NCI-H146 treated with DMSO at 0.1 percent for 48 hours (cell line): ENCODE results near the gene EML2.

Experiments
- DNase-seq: peaks from one replicate; lab custom pipeline; 2025; ENCODE audit not compliant: unreplicated experiment; lab: John Stamatoyannopoulos, UW

EML2 gene

DNA sequence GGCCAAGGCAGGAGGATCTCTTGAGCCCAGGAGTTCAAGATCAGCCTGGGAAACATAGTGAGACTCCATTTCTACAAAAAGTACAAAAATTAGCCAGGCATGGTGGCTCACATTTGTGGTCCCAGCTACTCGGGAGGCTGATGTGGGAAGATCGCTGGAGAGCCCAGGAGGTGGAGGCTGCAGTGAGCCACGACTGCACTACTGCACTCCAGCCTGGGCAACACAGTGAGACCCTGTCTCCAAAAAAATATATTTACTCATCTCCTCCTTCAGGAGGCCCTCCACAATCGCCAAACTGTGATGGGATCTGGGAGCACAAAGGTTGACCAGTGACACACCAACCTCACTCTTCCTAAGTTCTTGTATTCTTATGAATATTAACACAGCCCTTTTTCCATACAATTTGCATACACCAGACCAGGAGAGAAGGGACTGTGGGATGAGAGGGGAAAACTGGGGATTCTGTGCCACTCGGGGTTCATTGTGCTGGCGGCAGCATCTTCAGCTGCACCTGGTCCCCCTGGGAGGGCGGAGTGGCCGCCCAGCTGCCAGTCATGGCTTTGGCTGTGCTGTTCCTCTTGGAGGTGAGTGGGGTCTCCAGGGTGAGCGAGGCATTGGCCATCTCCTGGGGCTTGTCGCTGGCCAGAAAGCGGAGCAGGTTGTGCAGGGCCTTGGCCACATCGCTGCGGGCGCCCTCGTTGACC lies 48.7 kb downstream of the EML2 start:
- DNase-seq = no peak

GRCh38 chr19:45589768-45590167 lies 49.4 kb downstream of the EML2 start:
- DNase-seq = no peak

DNA sequence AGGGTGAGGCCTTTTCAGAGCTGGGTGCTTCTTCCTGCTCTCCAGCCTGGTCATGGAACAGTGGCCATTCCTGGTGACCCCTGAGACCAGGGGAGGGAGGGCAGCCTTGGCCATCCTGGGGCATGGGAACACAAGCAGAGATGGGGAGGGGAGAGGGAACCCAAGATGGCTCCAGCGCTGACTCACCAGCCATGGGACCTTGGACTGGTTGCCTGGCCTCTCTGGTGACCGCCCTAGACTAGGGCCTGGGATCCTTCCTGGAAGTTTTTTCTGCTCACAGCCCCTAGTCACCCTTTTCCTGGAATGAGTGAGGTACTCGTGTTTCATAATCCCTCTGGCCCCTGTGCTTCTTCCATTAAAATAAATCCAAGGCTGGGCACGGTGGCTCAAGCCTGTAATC lies 51.3 kb downstream of the EML2 start:
- DNase-seq = no peak

DNA sequence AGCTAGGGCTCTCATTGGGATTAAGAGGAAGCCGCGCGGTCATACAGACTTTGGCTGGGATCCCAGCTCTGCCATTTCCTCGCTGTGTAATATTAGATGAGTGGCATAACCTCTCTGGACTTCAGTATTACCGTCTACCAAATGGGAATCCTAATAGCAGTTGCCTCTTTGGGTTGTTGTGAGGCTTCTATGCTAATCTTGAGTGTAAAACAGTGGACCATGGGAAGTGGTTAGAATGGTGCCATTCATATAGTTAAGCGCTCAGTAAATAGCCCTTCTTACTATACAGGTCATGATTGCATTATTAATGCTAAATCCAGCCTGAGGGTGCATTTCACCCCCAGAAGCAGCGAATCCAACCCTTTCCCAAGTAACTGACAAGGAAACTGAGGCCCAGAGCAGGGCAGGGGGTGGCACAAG lies 54.0 kb downstream of the EML2 start:
- DNase-seq = no peak

- DNase-seq = peak; percentile 99
Observed at GRCh38 chr19:45584332-45585157, 54.7 kb downstream of the EML2 start, which contains the start of gene OPA3. Gene OPA3, minus strand, starts transcription at chr19:45584802. Its CDS starts 38 bp downstream, at chr19:45584764.

DNA sequence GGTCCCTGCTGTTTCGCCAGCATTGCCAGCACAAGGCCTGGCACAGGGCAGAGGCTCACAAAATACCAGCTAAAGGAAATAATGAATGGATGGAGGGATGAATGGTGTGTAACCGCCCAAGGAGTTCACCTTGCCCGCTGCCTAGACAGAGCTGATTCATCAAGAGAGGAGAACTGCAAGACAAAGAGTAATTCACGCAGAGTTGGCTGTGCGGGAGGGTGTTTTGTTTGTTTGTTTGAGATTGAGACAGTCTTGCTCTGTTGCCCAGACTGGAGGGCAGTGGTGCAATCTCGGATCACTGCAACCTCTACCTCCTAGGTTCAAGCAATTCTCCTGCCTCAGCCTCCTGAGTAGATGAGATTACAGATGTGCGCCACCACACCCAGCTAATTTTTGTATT lies 57.6 kb downstream of the EML2 start:
- no peak for DNase-seq

DNA sequence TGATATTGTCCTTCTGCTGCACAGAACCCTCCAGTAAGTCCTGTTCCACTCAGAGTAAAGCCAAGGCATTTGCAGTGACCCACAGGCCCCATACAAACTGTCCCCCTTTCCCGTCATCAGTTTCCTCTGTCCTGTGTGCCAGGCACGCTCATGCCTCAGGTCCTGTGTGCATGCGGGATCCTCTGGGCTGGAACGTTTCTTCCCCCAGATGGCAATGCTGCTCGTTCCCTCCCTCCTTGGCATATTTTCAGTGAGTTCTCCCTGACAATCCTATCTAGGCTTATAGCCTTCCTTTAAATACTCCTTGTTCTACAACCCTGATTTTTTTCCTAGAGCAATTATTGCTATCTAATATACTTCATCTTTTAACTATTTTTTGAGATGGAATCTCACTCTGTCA lies 60.3 kb downstream of the EML2 start:
- no peak for DNase-seq

DNA sequence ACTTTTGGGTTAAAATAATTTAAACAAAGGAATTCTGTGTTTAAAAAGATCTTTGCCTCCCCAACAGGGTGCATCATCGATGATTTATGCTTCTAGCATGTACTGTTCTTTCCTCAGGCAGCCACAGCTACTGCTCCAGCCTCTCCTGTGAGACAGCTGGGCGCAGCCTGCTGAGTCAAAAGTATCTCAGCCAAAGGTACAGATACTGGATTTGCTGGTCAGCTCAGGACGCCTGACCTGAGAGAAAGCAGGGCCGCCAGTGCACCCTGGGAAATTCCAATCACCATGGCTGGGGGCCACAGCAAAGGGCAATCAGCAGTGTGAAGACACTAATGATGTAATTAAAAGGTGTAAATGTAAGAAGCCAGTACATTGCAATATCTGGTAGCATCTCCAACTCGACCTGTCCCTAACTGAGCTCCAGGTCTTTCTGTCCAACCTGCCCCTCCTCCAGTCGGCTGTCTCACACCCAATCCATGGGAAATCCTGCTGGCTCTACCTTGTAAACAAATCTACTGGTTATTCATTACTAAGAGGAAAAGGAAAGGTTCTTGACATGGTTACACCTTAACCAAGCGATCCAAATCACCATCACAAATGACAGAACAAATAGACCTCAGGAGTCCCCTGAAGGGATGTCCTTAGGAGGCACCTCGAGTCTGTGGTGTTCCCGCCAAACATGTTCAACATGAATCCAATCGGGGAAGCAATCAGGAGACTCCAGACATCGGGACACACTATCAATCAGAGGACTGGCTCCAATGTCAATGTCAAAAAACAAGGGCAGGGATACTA lies 61.9 kb downstream of the EML2 start:
- no peak for DNase-seq

- no peak for DNase-seq
Observed at GRCh38 chr19:45576682-45577081, 62.5 kb downstream of the EML2 start.

DNA sequence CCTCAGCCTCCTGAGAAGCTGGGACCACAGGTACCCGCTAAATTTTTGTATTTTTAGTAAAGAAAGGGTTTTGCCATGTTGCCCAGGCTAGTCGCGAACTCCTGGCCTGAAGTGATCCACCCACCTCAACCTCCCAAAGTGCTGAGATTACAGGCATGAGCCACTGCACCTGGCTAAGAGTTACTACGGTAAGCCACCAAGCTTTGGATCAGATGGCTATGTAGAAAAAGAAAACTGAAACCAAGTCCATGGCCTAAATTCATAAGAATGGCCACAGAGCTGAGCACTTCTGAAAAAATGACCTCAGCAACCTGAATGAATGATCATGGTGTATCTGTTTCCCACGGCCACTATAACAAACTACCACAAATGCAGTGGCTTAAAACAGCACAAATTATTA lies 64.0 kb downstream of the EML2 start:
- no peak for DNase-seq

- no peak for DNase-seq
Observed at GRCh38 chr19:45574526-45574925, 64.7 kb downstream of the EML2 start.

DNA sequence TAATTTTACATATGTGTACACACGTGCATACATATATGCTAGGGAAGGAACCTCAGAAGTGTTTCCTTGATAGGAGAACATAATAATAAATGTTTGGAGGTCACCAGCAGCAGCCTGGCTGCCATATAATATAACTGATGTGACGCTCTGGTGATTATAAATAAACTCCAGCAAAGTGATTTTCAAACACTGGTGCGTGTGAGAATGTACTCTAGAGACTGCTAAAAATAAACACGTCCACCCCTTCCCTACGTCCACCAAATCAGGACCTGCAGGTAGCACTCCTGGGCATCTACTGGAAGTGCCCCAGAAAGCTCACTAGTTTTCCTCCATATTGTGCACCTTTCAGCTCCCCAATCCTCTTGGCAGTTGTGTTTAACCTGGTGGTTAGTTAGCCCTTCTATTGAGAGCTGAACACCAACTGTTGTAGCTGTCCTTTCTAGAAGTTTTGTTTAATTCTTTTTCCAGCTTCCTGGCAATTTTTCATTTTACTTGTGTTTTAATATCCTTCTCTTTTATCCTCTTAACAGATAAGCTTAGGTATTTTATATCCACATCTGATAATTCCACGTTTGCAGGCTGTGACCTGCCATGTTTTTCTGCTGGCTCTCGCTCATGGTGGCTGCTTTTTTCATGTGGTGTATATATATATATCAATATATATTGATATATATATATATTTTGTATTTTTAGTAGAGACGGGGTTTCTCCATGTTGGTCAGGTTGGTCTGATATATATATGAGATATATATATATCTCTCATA lies 67.6 kb downstream of the EML2 start:
- DNase-seq = no peak

GRCh38 chr19:45569619-45570421 lies 69.4 kb downstream of the EML2 start:
- DNase-seq = no peak

- no peak for DNase-seq
Observed at GRCh38 chr19:45568732-45569131, 70.5 kb downstream of the EML2 start.

GRCh38 chr19:45567609-45568008 lies 71.6 kb downstream of the EML2 start:
- DNase-seq = no peak

- DNase-seq = no peak
Observed at GRCh38 chr19:45564131-45564780, 74.9 kb downstream of the EML2 start.

GRCh38 chr19:45560686-45561085 lies 78.5 kb downstream of the EML2 start:
- DNase-seq = no peak

GRCh38 chr19:45560038-45560437 lies 79.2 kb downstream of the EML2 start:
- no peak for DNase-seq
